Measurements from ENCODE around the gene STAG3.
"Not testable (repeated sequence)": the region's sequence is repeated elsewhere in the genome, so short reads cannot be mapped to it uniquely, and the experiment has no call there.

STAG3 gene, protein sequence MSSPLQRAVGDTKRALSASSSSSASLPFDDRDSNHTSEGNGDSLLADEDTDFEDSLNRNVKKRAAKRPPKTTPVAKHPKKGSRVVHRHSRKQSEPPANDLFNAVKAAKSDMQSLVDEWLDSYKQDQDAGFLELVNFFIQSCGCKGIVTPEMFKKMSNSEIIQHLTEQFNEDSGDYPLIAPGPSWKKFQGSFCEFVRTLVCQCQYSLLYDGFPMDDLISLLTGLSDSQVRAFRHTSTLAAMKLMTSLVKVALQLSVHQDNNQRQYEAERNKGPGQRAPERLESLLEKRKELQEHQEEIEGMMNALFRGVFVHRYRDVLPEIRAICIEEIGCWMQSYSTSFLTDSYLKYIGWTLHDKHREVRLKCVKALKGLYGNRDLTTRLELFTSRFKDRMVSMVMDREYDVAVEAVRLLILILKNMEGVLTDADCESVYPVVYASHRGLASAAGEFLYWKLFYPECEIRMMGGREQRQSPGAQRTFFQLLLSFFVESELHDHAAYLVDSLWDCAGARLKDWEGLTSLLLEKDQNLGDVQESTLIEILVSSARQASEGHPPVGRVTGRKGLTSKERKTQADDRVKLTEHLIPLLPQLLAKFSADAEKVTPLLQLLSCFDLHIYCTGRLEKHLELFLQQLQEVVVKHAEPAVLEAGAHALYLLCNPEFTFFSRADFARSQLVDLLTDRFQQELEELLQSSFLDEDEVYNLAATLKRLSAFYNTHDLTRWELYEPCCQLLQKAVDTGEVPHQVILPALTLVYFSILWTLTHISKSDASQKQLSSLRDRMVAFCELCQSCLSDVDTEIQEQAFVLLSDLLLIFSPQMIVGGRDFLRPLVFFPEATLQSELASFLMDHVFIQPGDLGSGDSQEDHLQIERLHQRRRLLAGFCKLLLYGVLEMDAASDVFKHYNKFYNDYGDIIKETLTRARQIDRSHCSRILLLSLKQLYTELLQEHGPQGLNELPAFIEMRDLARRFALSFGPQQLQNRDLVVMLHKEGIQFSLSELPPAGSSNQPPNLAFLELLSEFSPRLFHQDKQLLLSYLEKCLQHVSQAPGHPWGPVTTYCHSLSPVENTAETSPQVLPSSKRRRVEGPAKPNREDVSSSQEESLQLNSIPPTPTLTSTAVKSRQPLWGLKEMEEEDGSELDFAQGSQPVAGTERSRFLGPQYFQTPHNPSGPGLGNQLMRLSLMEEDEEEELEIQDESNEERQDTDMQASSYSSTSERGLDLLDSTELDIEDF

DNA sequence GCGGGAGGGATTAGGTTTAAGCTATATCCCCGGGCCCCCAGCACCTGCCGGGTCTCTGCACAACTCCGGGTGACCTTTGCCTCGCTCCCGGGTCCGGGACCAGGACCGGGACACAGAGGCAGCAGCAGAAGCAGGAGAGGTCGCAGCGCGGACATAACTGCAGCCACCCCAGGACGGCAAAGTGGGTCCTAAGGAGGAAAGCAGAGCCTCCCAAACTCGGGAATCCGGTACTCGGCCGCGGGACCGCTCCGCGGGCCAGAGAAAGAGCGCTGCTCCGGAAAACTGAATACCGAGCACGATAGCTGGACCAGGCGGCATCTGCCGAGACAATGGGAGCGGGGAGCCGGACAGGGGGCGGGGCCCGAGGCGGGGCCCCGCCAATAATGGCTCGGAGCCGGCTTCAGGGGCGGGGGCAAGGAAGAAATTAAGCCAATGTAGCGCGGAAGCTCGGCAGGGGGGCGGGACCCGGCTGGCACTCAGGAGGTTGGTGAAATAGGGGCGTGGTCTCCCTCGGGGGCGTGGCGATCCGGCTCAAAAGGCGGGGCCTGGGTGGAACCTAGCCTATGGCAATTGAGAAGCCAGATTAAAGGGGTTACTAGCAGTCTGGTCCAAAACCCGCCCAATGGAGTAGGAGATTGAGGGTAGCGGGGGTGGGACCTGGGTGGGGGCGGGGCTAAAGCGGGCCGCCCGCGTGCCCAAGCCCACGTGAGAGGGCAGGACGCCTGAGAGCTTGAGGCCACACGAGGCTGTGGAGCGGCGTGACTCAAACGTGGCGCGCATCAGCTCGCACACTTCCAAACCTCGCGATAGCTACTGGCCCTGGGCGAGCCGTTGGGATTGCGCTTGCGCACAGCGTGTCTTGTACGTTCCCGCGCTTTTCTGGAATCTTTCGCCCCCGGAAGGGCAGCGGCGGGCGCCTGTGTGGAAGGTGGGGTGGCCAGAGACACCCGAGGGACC lies at the start of gene STAG3, which contains the start of gene GPC2:
TSS of gene STAG3 (plus strand) at position 874 of the 957 bp plus-strand sequence. CDS start 2,639 bp downstream, outside the sequence.
TSS of gene GPC2 (minus strand) at position 337 of the 957 bp plus-strand sequence. CDS start at position 155, 182 bp downstream.
- TF ChIP-seq POLR2A (IDR thresholded peaks at IDR 0.05; ENCODE audit: extremely low read depth, insufficient read length) (peak; percentile 72), MAX (IDR thresholded peaks at IDR 0.05; ENCODE audit: low read depth, low read length) (peak; percentile 75)
- TF ChIP-seq, protein P1, sequence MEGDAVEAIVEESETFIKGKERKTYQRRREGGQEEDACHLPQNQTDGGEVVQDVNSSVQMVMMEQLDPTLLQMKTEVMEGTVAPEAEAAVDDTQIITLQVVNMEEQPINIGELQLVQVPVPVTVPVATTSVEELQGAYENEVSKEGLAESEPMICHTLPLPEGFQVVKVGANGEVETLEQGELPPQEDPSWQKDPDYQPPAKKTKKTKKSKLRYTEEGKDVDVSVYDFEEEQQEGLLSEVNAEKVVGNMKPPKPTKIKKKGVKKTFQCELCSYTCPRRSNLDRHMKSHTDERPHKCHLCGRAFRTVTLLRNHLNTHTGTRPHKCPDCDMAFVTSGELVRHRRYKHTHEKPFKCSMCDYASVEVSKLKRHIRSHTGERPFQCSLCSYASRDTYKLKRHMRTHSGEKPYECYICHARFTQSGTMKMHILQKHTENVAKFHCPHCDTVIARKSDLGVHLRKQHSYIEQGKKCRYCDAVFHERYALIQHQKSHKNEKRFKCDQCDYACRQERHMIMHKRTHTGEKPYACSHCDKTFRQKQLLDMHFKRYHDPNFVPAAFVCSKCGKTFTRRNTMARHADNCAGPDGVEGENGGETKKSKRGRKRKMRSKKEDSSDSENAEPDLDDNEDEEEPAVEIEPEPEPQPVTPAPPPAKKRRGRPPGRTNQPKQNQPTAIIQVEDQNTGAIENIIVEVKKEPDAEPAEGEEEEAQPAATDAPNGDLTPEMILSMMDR (IDR thresholded peaks at IDR 0.05; ENCODE audit: low read depth, low read length) = no peak
- peak; percentile 95 for DNase-seq (ENCODE audit: low read depth)
- H3K4me3 ChIP-seq (ENCODE audit: low read depth, low read length) = peak within 1 kb of the TSS; percentile 61

- H3K4me3 ChIP-seq (ENCODE audit: low read depth, low read length) = no peak overlapping the region
These were observed 49.1 kb upstream of the STAG3 start for GRCh38 chr7:100128637-100128963.

GRCh38 chr7:100130220-100130607 lies 47.5 kb upstream of the STAG3 start:
- DNase-seq (ENCODE audit: low read depth); H3K4me3 ChIP-seq (ENCODE audit: low read depth, low read length): not testable (repeated sequence)

More at GRCh38 chr7:100128637-100128963, 49.1 kb upstream of the STAG3 start:
- TF ChIP-seq POLR2A (IDR thresholded peaks at IDR 0.05; ENCODE audit: extremely low read depth, insufficient read length) (no peak), MAX (IDR thresholded peaks at IDR 0.05; ENCODE audit: low read depth, low read length) (no peak), MYC (IDR thresholded peaks at IDR 0.05; ENCODE audit: low read depth, low read length) (no peak)
- TF ChIP-seq, protein P1 (IDR thresholded peaks at IDR 0.05; ENCODE audit: low read depth, low read length) = no peak
- DNase-seq (ENCODE audit: low read depth) = no peak

DNA sequence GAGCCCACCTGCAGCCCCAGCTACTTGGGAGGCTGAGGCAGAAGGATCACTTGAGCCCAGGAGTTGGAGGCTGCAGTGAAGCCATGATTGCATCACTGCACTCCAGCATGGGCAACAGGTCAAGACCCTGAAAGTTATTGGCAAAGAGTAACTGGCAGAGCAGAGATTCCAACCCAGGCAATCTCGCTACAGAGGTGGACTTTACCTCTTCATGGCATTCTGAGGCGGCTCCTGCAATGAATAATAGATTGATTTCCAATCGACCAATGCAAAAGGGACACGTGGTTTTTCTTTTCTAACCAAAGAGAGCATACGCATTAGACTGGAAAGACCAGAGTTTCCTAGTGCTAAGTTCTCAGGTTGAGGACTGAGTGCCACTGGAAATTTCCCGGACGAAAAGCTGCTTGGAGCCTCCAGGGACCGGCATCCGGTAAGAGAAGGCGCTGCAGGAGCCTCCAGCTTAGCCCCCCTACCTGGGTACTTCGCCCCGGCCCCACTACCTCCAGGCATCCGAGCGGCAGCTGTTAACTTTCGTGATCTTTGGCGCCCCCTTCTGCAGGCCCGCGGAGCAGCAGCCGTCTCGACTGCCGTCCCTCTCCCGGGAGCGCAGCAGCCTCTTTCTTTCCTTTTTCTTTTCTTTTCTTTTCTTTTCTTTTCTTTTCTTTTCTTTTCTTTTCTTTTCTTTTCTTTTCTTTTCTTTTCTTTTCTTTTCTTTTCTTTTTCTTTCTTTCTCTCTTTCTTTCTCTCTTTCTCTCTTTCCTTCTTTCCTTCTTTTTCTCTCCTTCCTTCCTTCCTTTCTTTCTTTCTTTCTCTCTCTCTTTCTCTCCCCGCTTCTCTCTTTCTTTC lies 46.9 kb upstream of the STAG3 start:
- peak overlapping the region; percentile 25 for H3K4me3 ChIP-seq (ENCODE audit: low read depth, low read length)
- TF ChIP-seq MAX (IDR thresholded peaks at IDR 0.05; ENCODE audit: low read depth, low read length) (peak; percentile 86), MYC (IDR thresholded peaks at IDR 0.05; ENCODE audit: low read depth, low read length) (0 out of 2 replicates have a peak, but pooled peaks have one; percentile 18), POLR2A (IDR thresholded peaks at IDR 0.05; ENCODE audit: extremely low read depth, insufficient read length) (no peak)
- TF ChIP-seq, protein P1 (IDR thresholded peaks at IDR 0.05; ENCODE audit: low read depth, low read length) = peak; percentile 79
- peak; percentile 79 for DNase-seq (ENCODE audit: low read depth)

DNA sequence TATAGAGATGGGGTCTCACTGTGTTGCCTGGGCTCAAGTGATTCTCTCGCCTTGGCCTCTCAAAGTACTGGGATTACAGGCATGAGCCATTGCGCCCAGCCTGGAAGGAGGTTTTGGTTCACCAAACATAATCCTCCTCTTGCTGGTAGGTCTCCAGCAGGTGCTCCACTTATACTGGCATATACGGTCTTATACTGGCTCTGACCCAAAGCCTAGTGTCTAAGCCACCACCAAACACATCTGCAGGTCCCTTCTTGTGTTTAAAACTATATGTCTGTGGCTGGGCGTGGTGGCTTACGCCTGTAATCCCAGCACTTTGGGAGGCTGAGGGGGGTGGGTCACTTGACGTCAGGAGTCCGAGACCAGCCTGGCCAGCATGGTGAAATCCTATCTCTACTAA lies 45.6 kb upstream of the STAG3 start:
- H3K4me3 ChIP-seq (ENCODE audit: low read depth, low read length) = no peak overlapping the region
- TF ChIP-seq MAX (IDR thresholded peaks at IDR 0.05; ENCODE audit: low read depth, low read length) (no peak), MYC (IDR thresholded peaks at IDR 0.05; ENCODE audit: low read depth, low read length) (no peak), POLR2A (IDR thresholded peaks at IDR 0.05; ENCODE audit: extremely low read depth, insufficient read length) (no peak)
- TF ChIP-seq, protein P1 (IDR thresholded peaks at IDR 0.05; ENCODE audit: low read depth, low read length) = no peak
- no peak for DNase-seq (ENCODE audit: low read depth)
